HS-27A (cell line): ENCODE data around the gene MLH3.

Experiments used
- DNase-seq: peaks from one replicate; pipeline ENCODE4 v3.0.0-alpha.2; 2012; ENCODE audit warnings: low read depth, missing footprints

MLH3 gene

GRCh38 chr14:74965486-74966153 is 85.6 kb downstream of the MLH3 start:
- DNase-seq, result no peak

GRCh38 chr14:74964787-74965485 is 86.3 kb downstream of the MLH3 start:
- no peak for DNase-seq
